NB4 (cell line): ENCODE data around the gene WDR11.

Source experiments
- POLR2A ChIP-seq: IDR thresholded peaks from 2 replicates; pipeline ENCODE4 v1.6.1; 2011; ENCODE audit warnings: mild to moderate bottlenecking; ENCODE audit not compliant: insufficient read length; ENCODE audit errors: extremely low read depth
- TF ChIP-seq, protein P1 (sequence below): IDR thresholded peaks from one replicate; pipeline ENCODE4 v1.5.1; 2012; ENCODE audit warnings: low read depth, low read length

DNA sequence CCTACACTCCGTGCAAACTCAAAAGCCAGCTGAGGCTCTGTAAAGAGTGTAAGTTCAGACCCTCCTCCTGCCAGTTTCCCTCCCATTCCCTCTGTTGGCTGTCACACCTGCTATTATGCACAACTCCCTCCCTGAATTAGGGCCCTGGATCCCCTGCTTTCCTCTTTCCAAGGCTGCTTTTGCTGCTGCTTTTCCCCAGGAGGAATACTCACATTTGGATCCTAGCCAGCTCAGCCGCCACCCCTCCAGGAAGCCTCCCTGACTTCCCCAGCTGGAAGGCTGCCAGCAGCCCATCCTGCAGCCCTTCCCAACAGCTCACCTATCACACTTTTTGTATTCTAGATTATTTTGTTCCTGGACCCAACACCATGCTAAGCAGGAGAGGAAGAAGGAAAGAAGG, 40.9 kb upstream of the WDR11 start:
- TF ChIP-seq, protein P1, sequence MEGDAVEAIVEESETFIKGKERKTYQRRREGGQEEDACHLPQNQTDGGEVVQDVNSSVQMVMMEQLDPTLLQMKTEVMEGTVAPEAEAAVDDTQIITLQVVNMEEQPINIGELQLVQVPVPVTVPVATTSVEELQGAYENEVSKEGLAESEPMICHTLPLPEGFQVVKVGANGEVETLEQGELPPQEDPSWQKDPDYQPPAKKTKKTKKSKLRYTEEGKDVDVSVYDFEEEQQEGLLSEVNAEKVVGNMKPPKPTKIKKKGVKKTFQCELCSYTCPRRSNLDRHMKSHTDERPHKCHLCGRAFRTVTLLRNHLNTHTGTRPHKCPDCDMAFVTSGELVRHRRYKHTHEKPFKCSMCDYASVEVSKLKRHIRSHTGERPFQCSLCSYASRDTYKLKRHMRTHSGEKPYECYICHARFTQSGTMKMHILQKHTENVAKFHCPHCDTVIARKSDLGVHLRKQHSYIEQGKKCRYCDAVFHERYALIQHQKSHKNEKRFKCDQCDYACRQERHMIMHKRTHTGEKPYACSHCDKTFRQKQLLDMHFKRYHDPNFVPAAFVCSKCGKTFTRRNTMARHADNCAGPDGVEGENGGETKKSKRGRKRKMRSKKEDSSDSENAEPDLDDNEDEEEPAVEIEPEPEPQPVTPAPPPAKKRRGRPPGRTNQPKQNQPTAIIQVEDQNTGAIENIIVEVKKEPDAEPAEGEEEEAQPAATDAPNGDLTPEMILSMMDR: no peak
- TF ChIP-seq POLR2A: no peak
